ENCODE results near the gene SNPH.
"Not testable (repeated sequence)": the region's sequence is repeated elsewhere in the genome, so short reads cannot be mapped to it uniquely, and the experiment has no call there.

The SNPH gene

GRCh38 chr20:1335961-1336698 lies 70.0 kb downstream of the SNPH start:
- in situ Hi-C loops (cut with MboI; ENCODE audit: low sequenced_read_pairs), result no loop called here

DNA sequence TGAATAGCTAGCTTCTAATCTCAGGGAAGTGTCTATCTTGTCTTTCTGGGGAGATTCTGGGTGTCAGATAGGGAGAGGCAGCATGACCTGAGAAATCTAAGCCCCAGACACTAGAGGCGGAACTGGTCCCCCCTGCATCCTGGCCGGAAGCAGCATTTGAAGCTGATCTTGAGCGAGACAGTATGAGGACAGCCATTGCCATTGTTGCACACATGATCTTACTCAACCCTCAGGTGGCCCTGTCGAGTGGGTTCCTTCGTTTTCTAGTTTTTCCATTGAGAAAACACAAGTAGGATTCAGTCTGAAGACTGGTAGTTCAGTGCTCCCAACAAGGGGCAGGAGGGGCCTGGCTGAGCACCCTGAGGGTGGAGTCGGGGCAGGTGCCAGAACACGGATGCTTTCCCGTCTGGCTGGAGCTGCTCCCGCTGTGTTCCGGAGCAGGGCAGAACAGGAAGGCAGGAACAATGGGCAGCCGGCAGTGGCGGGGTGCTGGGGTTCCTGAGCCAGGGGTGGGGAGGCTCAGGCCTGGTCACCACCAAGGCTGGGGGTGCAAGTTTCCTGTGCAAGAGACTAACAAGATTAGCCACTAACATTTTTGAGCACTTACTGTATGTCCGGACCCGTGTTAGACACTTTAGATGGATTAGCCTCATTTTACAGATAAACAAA lies 70.7 kb downstream of the SNPH start:
- in situ Hi-C loops (cut with MboI; ENCODE audit: low sequenced_read_pairs), result no loop called here

DNA sequence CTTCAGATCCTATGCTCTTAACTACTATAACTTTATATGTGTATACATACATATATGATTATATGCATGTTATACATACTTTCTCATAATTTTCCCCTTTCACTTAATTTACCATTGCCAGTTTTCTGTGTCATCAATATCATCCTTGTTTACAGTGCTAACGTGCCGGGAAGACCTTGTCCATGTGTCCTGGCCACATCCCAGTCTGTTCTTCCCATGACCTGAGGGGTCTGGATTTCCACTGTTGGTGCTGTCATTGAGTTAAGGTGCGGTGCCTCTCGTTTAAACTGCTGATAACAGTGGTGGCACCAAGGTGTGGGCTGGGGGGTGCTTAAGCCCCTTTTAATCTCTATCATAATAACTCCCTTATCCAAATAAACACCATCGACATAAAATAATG lies 71.3 kb downstream of the SNPH start:
- in situ Hi-C loops (cut with MboI; ENCODE audit: low sequenced_read_pairs), result no loop called here

DNA sequence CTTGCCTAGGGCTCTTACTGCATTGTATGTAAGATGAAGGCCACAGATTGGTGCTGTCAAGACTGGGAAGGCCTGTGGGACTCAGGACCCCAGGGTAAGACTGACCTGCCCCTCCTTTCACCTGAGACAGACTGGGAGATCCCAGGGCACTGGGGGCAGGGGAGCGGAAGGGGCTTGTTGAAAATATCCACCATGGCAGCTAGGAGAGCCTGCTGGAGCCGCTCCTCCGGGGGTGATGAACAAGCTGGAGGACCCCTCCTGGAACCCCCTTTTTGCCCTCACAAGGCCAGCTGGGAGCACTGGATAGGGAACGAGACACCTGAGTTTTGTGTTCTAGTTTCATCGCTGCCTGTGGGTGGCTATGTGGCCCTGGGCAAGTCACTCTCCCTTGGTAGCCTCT lies 72.0 kb downstream of the SNPH start:
- in situ Hi-C loops (cut with MboI; ENCODE audit: low sequenced_read_pairs), result no loop called here

GRCh38 chr20:1338801-1339200 lies 72.7 kb downstream of the SNPH start:
- in situ Hi-C loops (cut with MboI; ENCODE audit: low sequenced_read_pairs), result no loop called here

GRCh38 chr20:1341561-1342265 lies 75.6 kb downstream of the SNPH start:
- in situ Hi-C loops (cut with MboI; ENCODE audit: low sequenced_read_pairs), result no loop called here

- in situ Hi-C loops (cut with MboI; ENCODE audit: low sequenced_read_pairs), result not testable (repeated sequence)
These were observed 77.5 kb downstream of the SNPH start for GRCh38 chr20:1343446-1344124.

- in situ Hi-C loops (cut with MboI; ENCODE audit: low sequenced_read_pairs), result no loop called here
These were observed 79.1 kb downstream of the SNPH start for GRCh38 chr20:1345030-1345755.

DNA sequence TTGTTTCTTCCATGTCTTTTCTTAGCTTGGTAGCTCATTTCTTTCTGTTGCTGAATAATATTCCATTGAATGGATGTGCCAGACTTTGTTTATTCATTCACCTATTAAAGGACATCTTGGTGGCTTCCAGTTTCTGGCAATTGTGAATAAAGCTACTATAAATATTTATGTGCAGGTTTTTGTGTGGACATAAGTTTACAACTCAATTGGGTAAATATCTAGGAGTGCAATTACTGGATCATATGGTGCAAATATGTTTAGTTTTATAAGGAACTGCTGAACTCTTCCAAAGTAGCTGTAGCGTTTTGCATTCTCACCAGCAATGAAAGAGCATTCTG lies 79.6 kb downstream of the SNPH start:
- in situ Hi-C loops (cut with MboI; ENCODE audit: low sequenced_read_pairs), result no loop called here

- in situ Hi-C loops (cut with MboI; ENCODE audit: low sequenced_read_pairs), result no loop called here
These were observed 80.3 kb downstream of the SNPH start for GRCh38 chr20:1346315-1346969.

GRCh38 chr20:1353956-1354355 lies 87.9 kb downstream of the SNPH start:
- in situ Hi-C loops (cut with MboI; ENCODE audit: low sequenced_read_pairs), result no loop called here

DNA sequence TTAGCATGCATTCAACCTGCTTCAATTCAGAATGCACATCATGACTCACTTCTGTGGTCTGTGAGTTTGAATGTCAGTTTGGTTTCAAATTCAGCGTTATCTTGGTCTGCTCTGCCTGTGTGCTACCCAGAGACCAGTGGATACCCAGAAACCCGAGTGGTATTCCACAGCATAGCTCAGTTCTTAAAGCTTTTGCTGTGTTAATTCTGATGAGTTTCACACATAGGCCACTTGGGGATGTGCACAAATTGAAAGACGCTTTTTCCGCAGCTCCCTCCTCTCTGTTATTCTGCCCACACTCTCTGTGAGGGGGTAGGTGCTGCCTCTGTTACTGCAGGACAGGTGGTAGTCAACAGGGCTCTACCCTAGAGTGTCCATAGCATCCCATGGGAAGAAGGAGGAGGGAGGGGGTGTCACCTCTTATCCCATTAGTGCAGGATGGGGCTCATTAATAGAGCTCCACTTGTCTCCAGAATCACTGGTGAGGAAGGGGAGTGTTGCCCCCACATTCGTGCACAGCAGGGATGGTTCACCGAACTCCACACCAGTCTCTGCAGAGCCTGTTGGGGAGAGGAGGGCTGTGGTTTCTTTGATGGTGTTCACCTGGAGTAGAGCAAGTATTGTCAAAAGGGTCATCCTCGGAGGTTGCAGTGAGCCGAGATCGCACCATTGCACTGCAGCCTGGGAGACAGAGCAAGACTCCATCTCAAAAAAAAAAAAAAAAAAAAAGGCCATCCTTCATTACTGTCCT lies 92.0 kb downstream of the SNPH start:
- in situ Hi-C loops (cut with MboI; ENCODE audit: low sequenced_read_pairs), result no loop called here
